A549 (cell line): ENCODE data around the gene NAA50.

Experiments used
- CEBPB ChIP-seq, 2 experiments: fragments of >200 bp in 1 of 2; sonication (Bioruptor Twin) in 1 of 2; formaldehyde crosslinking in 1 of 2; IDR thresholded peaks; 2 replicates each; pipeline ENCODE4 v1.6.1; 2012 to 2016
- ELK1 ChIP-seq: fragments of 150-350 bp; IDR thresholded peaks from 2 replicates; pipeline ENCODE4 v1.6.1; 2014; ENCODE audit warnings: low read depth, mild to moderate bottlenecking, low read length
- ESRRA ChIP-seq: fragments of 150-350 bp; IDR thresholded peaks from 2 replicates; pipeline ENCODE4 v1.6.1; 2014; ENCODE audit warnings: mild to moderate bottlenecking, low read length, borderline replicate concordance
- JUN ChIP-seq, 2 experiments: fragments of >200 bp; sonication (Bioruptor Twin); formaldehyde crosslinking; IDR thresholded peaks; 2 replicates in 1 of 2; 3 replicates in 1 of 2; pipeline ENCODE4 v1.6.1; 2016 to 2017
- POLR2AphosphoS2 ChIP-seq: conservative IDR thresholded peaks from 2 replicates; pipeline ENCODE4 v1.6.1; 2012; ENCODE audit warnings: low read length, improper control_type of control experiment, inconsistent platforms
- TF ChIP-seq, protein P1 (sequence below): fragments of >200 bp; sonication (Bioruptor Twin); formaldehyde crosslinking; IDR thresholded peaks from 3 replicates; pipeline ENCODE4 v1.5.1; 2016

DNA sequence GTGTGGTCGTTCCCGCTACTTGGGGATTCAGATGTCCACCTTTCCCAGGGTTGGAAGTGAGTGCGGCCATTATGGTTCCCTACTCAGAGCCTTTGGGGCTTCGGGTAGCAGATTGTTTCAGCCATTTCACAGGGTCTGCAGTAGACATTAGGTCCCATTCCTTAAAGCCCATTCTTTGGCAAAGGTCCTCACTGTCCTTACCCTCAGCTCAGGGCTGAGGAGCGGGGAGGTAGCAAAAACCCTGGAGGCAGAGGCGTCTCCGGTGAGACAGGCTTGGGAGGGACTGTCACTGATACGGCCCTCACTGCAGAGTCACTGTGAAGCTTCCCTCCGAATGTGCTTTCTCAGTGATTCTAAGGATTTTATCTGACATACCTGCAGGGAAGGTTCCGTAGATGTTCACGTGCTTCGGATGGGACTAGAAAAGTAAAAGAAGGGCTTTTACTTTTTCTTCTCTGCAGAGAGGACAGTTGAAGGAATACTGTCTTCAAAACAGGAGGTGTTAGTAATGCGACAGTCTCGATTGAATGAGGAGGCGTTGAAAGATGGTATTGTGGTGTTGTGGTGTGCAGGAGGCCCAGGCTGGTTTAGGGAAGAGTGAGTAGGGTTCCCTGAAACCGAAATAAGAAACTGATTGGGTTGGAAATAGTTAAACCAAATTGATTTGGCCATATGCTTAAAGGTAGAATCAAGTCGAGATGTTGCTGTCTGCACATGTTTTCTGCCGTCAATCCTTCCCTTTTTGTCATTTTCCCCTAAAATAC, 1.4 kb upstream of the NAA50 start:
- TF ChIP-seq, protein P1, sequence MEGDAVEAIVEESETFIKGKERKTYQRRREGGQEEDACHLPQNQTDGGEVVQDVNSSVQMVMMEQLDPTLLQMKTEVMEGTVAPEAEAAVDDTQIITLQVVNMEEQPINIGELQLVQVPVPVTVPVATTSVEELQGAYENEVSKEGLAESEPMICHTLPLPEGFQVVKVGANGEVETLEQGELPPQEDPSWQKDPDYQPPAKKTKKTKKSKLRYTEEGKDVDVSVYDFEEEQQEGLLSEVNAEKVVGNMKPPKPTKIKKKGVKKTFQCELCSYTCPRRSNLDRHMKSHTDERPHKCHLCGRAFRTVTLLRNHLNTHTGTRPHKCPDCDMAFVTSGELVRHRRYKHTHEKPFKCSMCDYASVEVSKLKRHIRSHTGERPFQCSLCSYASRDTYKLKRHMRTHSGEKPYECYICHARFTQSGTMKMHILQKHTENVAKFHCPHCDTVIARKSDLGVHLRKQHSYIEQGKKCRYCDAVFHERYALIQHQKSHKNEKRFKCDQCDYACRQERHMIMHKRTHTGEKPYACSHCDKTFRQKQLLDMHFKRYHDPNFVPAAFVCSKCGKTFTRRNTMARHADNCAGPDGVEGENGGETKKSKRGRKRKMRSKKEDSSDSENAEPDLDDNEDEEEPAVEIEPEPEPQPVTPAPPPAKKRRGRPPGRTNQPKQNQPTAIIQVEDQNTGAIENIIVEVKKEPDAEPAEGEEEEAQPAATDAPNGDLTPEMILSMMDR = no peak
- TF ChIP-seq ESRRA (no peak), POLR2AphosphoS2 (no peak), ELK1 (no peak), JUN (IDR thresholded peaks at IDR 0.05) (no peak), CEBPB (IDR thresholded peaks at IDR 0.05) (no peak)
